Measurements from ENCODE around the gene KCNG4.

DNA sequence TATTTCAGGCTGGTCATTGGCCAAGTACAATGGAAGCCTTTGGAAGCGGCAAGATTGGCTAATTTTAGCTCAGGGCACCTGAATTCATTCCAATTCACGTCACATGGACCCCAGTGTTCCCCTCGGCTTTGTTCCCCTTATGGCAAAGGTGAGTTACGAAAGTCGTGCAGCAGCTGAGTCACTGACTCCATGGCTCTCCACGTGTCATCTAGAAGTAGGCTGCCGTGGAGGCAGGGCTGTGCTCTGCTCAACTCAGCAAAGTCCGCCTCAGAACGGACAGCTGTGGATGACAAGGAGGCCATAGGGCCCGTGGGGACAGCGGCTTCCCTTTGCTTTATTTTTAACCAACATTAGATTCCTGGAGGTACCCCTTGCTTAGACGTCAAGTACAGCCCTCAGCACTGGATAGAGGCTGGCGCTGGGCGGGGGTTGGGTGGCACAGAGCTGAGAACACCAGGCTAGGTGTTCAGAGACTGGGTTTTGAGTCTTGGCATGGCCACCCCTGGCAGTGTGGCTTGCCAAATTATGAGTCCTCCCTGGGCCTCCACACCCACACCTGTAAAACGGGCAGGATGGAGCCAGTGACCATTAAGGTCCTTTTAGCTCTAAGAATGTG lies 25.3 kb downstream of the KCNG4 start:
- TF ChIP-seq, protein P1, sequence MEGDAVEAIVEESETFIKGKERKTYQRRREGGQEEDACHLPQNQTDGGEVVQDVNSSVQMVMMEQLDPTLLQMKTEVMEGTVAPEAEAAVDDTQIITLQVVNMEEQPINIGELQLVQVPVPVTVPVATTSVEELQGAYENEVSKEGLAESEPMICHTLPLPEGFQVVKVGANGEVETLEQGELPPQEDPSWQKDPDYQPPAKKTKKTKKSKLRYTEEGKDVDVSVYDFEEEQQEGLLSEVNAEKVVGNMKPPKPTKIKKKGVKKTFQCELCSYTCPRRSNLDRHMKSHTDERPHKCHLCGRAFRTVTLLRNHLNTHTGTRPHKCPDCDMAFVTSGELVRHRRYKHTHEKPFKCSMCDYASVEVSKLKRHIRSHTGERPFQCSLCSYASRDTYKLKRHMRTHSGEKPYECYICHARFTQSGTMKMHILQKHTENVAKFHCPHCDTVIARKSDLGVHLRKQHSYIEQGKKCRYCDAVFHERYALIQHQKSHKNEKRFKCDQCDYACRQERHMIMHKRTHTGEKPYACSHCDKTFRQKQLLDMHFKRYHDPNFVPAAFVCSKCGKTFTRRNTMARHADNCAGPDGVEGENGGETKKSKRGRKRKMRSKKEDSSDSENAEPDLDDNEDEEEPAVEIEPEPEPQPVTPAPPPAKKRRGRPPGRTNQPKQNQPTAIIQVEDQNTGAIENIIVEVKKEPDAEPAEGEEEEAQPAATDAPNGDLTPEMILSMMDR (conservative IDR thresholded peaks at IDR 0.05 in 1 of 2, IDR thresholded peaks at IDR 0.05 in 1 of 2; ENCODE audit: low read depth in 1 of 2, low read length in 2 of 2), result no peak
- no peak for TF ChIP-seq EZH2 (IDR thresholded peaks at IDR 0.05; ENCODE audit: low read length, missing control alignments)

All from fibroblast of lung (primary cell).